CMK (cell line): ENCODE measurements around the gene CDH4.
"Not testable (repeated sequence)": the region's sequence is repeated elsewhere in the genome, so short reads cannot be mapped to it uniquely, and the experiment has no call there.

Experiments used
- DNase-seq: peaks from one replicate; pipeline ENCODE4 v3.0.0-alpha.2; 2010; ENCODE audit warnings: low read depth

Gene CDH4

DNA sequence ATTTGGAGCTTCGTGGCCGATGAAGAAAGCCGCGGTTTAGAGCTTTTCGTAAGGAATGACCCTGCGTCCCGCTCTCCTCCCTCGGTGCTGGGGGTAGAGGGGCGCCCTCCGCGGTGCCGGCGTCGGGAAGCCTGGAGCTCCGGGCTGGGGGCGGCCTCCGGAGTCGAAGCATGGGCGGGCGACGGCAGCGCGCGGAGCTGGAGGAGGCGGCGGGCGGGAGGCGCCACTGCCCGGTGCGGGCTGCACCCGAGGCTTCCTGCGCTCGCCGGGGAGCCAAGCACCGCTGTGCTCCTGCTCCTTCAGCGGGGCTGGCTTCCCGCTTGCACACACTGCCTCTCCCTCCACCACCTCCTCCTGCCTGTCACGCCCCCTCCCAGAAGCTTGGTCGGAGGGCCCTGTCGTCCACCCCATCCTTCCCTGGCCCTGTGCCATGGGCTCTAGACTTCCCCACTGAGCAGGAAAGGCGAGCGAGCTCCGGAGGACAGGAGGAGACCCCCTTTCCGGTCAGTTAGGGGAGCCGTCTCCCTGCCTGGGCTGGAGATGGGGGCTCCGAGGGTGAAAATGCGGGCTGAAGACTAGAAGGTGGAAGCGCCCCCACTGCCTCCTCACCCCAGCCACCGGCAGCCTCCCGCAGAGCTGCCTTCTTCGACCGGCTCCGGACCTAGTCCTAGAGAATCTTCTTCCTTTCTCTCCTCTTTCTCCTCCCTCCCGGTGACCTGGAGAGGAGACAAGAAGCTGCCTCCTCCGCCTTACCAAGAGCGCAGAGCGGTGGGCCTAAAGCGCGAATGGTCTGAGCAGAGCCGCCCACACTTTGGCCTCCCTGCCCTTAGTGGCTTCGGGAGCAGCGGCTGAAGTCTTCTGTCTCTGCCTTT, 1.8 kb downstream of the CDH4 start:
- no peak for DNase-seq

DNA sequence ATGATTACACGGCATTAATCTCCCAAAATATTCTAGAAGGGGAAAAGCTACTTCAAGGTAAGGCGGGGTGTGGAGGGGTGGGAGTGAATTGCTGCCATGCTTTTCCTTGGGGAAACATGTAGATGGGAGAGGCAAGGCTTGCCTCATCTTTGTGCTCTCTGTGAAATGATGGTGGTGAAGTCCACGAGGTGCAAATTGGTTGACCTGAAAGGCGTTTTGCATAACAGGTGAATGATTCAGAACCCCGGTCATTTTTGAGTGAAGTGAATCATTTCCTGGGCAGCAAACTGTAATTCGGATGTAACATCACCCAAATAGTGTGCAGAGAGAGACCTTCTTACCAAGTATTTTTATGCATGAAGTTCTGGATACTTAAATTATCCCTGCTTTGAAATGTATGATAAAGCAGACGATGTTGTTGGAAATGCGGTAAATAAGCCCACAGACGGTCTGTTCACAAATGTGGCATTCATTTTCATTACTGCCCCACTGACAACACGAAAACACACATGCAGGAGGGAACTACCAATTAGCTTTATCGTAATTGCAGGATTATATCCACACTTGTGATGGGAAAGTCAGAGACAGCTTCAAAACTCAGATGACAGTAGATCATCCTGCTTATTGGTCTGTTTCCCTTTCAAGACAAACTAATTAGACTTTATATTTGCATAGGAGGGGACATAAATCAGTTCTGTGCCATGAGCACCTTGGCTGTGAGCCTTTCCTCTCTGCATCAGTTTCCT, 3.0 kb downstream of the CDH4 start:
- DNase-seq: no peak

- DNase-seq: no peak
Observed at GRCh38 chr20:61256365-61256764, 4.3 kb downstream of the CDH4 start.

DNA sequence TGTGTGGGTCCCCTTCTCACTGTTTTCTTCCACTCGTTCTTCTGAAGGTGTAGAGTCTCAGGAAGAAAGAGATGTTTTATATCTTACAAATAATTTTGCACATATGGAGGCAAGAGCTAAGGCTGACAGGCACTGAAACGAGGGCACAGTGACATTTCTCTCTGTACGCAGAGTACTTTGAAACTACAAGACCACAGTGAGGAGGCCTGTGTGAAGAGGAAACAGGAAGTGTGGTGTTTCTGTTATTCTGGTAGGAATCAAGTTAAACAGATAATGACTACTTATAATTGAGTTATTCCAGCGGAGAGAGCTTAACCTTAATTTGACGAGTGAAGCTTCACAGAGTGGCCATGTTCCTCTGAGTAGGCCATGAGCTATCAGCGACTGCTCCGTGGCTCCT, 4.8 kb downstream of the CDH4 start:
- no peak for DNase-seq

- DNase-seq: no peak
Observed at GRCh38 chr20:61257611-61258010, 5.5 kb downstream of the CDH4 start.

DNA sequence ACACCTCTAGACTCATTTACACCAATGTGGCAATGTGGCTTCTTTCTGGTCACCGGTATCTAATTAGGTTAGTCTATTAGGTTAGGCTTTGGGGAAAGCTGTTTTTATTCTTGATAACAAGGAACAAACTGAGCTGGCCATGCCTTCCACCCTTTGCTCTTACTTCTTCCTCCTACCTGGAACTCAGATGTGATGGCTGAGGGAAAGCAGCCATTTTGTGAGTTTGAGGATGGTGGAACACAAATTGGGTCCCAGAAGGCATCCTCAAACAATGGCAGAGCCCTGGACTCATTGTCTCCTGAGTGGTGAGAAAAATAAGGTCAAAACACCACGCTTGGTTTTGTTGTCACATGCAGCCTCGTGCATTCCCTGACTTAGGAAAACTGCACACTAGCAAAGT, 7.7 kb downstream of the CDH4 start:
- no peak for DNase-seq

DNA sequence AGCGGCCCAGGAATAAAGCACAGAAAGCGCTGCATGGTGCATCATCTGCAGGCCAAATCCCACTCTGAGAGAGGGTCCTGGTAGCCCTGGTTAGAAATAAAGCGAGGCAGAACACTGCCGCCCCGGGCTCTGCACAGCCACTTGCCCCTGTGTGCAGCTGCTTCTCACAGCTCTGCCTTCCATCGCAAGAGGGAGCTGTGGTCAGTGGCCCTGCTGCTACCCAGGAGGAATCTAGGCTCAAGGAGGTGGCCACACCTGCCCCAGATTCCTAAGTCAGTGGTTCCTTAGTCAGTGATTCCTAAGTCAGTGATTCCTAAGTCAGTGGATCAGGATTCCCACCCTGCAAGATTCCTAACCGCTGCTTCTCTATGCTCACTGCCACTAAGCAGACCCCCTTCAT, 8.8 kb downstream of the CDH4 start:
- no peak for DNase-seq

GRCh38 chr20:61262036-61262435, 10.0 kb downstream of the CDH4 start:
- DNase-seq: no peak

- no peak for DNase-seq
Observed at GRCh38 chr20:61262514-61262913, 10.5 kb downstream of the CDH4 start.

GRCh38 chr20:61263084-61263695, 11.1 kb downstream of the CDH4 start:
- DNase-seq: no peak

GRCh38 chr20:61263938-61264337, 11.9 kb downstream of the CDH4 start:
- no peak for DNase-seq

- DNase-seq: no peak
Observed at GRCh38 chr20:61267241-61267640, 15.2 kb downstream of the CDH4 start.

- no peak for DNase-seq
Observed at GRCh38 chr20:61268024-61268423, 16.0 kb downstream of the CDH4 start.

GRCh38 chr20:61271312-61272231, 19.5 kb downstream of the CDH4 start:
- DNase-seq: no peak

GRCh38 chr20:61273024-61273423, 21.0 kb downstream of the CDH4 start:
- not testable (repeated sequence) for DNase-seq

- DNase-seq: not testable (repeated sequence)
Observed at GRCh38 chr20:61273666-61274065, 21.6 kb downstream of the CDH4 start.

DNA sequence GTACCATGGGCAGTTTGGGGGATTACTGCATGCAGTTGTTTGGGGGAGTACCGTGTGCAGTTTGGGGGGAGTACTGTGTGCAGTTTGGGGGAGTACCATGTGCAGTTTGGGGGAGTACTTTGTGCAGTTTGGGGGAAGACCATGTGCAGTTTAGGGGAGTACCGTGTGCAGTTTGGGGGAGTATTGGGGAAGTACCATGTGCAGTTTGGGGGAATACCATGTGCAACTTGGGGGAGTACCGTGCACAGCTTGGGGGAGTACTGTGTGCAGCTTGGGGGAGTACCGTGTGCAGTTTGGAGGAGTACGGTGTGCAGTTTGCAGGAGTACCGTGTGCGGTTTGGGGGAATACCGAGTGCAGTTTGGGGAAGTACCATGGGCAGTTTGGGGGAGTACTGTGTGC, 22.3 kb downstream of the CDH4 start:
- DNase-seq: no peak

- DNase-seq: no peak
Observed at GRCh38 chr20:61278296-61278695, 26.2 kb downstream of the CDH4 start.

- DNase-seq: no peak
Observed at GRCh38 chr20:61279621-61280150, 27.6 kb downstream of the CDH4 start.

DNA sequence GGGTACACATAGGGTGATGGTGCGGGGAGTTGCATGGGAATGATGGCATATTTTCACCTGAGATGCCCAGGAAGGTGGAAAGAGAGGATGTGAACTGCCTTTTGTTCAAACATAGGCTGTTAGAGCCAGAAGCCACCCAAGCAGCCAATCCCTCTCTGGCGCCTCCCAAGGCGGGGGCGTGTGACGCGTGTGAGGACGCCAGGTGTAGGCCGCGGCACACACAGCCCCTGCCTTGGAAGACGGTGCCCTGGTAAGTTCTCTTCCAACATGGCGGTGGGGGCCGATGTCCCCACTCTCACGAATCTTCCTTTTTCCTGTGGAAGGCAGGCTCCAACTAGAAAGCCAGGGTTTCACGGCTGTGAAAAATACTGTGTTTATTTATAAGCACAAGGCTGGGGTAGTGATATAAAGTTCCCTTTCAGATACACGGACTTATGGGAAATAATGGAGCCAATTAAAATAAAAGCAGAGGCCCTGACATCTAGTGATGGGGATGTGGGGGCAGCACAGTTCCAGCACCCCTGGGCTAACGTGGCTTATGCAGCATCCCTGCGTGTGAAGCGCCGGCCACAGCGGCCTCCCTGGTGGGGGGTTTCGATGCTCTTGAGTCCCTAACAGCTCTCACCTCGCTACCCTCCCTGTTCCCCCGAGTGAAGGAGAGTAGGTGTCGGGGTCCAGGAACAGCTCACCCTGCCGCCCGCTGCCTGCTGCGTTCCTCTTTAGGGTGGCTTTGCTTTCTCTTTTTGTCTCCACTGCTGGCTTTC, 28.3 kb downstream of the CDH4 start:
- no peak for DNase-seq

DNA sequence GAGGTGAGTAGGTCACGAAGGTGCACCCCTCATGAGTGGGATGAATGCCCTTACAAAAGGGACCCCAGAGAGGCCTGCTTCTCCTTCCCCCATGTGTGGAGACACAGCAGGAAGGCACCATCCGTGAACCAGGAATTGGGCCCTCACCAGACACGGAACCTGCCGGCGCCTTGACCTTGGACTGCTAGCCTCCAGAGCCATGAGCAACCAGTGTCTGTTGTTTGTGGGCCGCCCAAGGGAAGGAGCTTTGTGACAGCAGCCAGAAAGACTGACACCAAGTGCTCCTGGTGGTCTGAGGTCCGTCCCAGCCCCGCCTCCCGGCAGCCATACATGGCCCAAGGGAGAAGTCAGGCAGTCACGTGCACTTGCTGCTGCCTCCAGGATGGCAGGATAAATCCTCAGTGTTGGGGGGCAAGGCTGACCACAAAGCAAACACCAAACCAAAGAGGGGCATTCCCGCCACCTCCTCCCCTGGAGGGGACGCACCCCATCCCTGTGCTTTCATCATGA, 29.3 kb downstream of the CDH4 start:
- no peak for DNase-seq
